ENCODE results near the gene MFRP. TPM values are rescaled to one million over a fixed set of nuclear protein-coding genes. Genes with fewer than 3 reads are reported as not detected.

The MFRP gene
- total RNA-seq, 1 experiment from 2014 or later: not detected

DNA sequence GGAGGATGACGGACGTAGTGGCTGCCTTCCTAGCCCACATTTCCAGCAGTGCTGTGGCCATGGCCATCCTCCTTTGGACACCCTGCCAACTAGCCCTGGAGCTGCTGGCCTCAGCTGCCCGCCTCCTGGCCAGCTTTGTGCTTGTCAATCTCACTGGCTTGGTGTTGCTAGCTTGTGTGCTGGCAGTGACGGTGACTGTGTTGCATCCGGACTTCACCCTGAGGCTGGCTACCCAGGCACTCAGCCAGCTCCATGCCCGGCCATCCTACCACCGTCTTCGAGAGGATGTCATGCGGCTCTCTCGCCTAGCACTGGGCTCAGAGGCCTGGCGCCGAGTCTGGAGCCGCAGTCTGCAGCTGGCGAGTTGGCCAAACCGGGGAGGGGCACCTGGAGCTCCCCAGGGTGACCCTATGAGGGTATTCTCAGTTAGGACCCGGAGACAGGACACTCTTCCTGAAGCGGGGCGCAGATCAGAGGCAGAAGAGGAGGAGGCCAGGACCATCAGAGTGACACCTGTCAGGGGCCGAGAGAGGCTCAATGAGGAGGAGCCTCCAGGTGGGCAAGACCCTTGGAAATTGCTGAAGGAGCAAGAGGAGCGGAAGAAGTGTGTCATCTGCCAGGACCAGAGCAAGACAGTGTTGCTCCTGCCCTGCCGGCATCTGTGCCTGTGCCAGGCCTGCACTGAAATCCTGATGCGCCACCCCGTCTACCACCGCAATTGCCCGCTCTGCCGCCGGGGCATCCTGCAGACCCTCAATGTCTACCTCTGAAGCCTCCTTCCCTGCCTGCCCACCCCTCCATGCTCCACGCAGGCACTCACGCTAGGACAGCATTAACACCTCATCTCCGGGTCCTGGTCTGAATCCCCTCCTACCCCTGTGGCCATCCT, 10.6 kb downstream of the MFRP start:
- H3K27me3 ChIP-seq: no peaks in the 10 kb centered on the region
- no peaks in the 10 kb centered on the region for H3K9me3 ChIP-seq
- H3K4me3 ChIP-seq: peak overlapping the region; percentile 87
- H3K36me3 ChIP-seq: peaks cover 28% of the 10 kb centered on the region
- peak; percentile 44 for DNase-seq

DNA sequence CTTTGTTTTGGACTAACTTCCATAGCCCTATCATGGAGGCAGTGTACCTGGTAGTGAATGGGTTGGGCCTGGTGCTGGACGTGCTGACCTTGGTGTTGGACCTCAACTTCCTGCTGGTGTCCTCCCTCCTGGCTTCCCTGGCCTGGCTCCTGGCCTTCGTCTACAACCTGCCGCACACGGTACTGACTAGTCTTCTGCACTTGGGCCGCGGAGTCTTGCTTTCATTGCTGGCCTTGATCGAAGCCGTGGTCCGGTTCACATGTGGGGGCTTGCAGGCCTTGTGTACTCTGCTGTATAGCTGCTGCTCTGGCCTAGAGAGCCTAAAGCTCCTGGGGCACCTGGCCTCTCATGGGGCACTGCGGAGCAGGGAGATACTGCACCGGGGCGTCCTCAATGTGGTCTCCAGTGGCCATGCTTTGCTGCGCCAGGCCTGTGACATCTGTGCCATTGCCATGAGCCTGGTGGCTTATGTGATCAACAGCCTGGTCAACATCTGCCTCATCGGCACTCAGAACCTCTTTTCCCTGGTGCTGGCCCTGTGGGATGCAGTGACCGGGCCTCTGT, 11.3 kb downstream of the MFRP start:
- Histone ChIP-seq H3K36me3 (peaks cover 28% of the 10 kb centered on the region), H3K4me3 (peak overlapping the region; percentile 87), H3K27me3 (no peaks in the 10 kb centered on the region), H3K9me3 (no peaks in the 10 kb centered on the region)
- no peak for DNase-seq

DNA sequence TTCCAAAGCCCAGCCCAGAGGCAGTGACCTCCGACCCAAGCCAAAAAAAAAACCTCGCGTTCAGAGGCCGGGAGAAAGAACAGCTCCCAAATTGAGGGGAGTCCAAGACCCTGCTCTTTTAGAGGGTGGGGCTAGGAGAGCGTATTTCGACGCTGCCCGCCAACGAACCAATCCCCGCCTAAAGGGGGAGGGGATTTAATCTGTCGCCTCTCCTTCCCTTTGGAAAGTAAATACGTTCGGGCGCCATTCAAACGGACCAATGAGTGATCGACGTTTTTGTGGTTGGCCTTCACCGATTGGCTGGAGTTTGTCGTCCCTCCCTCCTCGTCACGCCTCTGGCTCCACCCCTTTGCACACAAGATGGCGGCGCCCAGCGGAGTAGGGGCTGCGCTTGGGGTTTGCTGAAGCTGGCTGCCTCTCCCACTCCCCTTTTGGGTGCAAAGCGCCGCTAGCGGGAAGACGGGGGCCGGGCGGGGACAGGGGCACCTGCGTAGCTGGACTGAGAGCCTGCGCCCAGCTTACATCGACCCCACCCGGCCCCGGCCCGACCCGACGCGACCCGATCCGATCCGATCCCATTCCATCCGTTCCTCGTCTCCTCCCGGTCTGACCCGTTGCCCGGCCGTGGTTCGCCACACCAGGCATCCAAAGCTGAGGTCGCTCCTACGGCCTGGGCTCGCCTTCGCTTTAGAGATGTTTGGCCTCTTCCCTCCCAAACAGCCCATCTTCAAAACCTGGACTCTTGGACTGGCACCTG, 12.2 kb downstream of the MFRP start, which contains the start of gene RNF26:
Gene RNF26, plus strand, starts transcription at position 354 of the 757 bp plus-strand sequence. CDS start 596 bp downstream, outside the sequence.
- Histone ChIP-seq H3K9me3 (no peaks in the 10 kb centered on the region), H3K27me3 (no peaks in the 10 kb centered on the region), H3K4me3 (peak within 1 kb of the TSS; percentile 87), H3K36me3 (peaks cover 28% of the 10 kb centered on the region)
- DNase-seq: peak; percentile 94

DNA sequence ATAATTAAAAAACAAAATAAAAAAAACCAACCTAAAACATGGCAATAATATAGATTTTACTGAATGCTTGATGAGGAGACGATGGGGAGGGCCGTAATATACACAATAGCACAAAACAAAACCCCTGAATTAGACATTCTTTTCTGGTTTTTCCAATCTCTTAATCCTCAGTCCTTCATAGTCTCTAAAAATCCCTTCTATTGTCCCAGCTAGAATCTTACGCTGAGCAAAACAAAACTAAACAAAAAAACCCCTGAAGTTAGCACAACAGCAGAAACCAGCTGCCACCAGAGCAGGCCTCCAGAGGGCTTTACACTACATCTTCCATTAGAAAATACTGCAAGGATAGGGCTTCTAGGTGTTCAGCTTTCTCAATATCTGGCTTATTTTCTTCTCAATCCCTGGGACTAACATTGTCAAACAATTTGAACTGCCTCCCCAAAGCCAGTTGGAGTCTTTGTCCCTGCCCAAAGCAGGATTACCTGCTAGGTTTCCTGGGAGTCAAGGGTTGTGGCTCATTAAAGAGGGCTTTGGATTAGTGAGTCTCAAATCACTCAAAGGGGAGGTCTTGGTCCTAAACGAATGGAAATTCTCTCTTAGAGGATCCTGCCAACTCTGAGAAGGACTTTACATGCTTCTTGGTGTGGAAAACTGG, 14.3 kb downstream of the MFRP start:
- H3K9me3 ChIP-seq: no peaks in the 10 kb centered on the region
- DNase-seq: no peak
- no peak overlapping the region for H3K4me3 ChIP-seq
- H3K36me3 ChIP-seq: peaks cover 23% of the 10 kb centered on the region
- no peaks in the 10 kb centered on the region for H3K27me3 ChIP-seq

DNA sequence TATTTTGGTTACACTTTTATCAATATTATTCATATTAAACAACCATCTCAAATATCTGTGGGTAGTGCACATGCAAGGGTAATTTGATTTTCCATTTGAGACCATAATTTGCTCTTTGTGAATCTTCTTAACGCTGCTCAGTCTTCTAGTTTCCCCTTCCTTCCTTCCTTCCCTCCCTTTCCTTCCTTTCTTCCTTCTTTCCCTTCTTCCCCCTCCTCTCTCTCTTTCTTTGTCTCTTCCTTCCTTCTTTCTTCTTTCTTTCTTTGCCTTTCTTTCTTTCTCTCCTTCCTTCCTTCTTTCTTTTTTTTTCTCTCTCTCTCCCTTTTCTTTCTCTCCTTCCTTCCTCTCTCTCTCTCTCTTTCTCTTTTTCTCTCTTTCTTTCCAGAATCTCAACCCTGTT, 16.3 kb downstream of the MFRP start:
- no peak overlapping the region for H3K4me3 ChIP-seq
- no peak for DNase-seq
- H3K36me3 ChIP-seq: peaks cover 3% of the 10 kb centered on the region; the same call in 1 of the 2 replicates
- H3K9me3 ChIP-seq: no peaks in the 10 kb centered on the region
- no peaks in the 10 kb centered on the region for H3K27me3 ChIP-seq

DNA sequence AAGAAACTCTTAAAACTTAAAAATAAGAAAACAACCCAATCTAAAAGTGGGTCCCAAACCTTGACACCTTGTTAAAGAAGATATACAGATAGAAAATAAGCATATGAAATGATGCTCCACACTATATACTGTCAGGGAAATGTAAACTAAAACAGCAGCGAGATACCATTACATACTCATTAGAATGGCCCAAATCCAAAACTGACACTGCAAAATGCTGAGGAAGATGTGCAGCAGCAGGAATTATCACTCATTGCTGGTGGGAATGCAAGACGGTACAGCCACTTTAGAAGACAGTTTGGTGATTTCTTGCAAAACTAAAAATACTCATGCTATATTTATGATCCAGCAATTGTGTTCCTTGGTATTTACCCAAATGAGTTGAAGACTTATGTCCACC, 17.2 kb downstream of the MFRP start:
- no peak overlapping the region for H3K4me3 ChIP-seq
- H3K27me3 ChIP-seq: no peaks in the 10 kb centered on the region
- H3K9me3 ChIP-seq: no peaks in the 10 kb centered on the region
- H3K36me3 ChIP-seq: no peaks in the 10 kb centered on the region
- no peak for DNase-seq

DNA sequence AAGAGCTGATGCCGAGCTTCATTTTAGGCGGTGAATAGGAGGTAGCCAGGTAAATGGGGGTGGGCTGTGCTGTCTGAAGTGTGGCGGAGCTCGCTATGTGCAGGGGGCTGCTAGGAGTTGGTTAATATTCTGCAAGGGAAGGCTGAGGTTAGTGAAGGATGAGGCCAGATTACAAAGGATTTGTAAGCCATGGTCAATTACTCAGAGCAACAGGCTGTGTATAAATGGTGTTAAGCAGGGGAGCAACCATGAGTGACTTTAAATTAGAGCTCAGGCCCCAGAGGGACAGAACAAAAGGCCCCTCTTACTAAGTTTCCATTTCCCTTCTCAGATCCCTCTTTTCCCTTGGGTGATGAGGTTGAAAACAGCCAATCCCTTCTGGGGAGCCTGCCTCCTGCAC, 22.3 kb downstream of the MFRP start:
- Histone ChIP-seq H3K4me3 (no peak overlapping the region), H3K9me3 (no peaks in the 10 kb centered on the region), H3K36me3 (no peaks in the 10 kb centered on the region), H3K27me3 (no peaks in the 10 kb centered on the region)
- no peak for DNase-seq

DNA sequence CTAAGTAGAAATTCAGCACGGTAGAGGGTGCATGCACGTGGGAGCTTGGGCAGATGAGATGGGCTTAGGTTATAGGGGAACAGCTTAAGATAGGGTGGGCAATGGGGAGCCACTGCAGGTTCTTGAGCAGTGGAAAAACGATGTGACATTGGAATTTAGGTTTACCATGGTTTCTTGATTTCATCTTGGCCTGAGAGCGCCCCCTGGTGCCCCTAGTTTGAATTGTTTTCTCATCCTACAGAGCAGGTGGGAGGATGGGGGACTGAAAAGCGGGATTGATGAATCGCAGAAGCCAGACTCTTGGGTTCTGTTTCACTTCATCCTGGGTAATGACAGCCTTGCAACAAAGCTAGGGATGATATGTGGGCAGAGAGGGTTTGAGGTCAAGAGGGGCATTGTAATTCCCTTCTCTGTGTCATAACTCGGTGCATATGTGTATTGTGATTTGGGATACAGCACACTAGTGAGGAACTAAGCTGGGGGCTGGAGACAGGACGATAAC, 22.9 kb downstream of the MFRP start:
- Histone ChIP-seq H3K36me3 (no peaks in the 10 kb centered on the region), H3K27me3 (no peaks in the 10 kb centered on the region), H3K9me3 (no peaks in the 10 kb centered on the region), H3K4me3 (no peak overlapping the region)
- peak; percentile 48 for DNase-seq

DNA sequence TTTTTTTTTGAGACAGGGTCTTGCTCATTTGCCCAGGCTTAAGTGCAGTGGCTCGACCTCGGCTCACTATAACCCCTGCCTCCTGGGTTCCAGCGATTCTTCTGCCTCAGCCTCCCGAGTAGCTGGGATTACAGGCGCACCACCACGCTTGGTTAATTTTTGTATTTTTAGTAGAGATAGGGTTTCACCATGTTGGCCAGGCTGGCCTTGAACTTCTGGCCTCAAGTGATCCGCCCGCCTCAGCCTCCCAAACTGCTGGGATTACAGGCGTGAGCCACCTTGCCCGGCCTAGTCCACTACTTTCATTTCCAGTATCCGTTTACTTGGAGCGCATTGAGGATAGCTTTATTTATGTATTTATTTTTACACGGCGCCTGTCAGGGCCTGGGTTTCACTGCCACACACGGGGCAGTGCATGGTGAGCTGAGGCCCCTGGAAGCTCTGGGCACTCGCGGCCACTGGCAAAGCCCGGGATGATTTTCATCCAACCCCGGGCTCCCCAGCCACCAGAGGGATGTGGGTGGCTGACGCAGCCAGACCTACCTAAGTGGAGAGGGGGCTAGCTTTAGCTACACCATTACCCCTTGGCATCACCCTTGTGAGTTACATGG, 23.5 kb downstream of the MFRP start:
- Histone ChIP-seq H3K27me3 (no peaks in the 10 kb centered on the region), H3K36me3 (no peaks in the 10 kb centered on the region), H3K9me3 (no peaks in the 10 kb centered on the region), H3K4me3 (no peak overlapping the region)
- DNase-seq: no peak

DNA sequence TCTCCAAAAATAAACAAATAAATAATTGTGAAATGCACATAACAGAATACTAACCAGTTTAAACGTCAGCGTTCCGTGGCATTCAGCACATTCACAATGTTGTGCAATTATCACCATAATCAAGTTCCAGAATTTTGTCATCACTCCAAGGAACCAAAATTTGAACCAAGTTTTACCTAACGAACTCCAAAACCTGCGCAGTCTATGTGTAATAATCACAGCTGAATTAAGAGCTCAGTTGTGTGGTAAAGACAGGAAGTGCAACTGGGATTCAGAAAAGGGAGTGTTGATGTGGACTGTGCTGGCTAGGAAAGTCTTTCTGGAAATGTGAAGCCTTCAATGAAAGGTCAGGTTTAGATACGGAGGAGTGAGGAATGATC, 24.2 kb downstream of the MFRP start:
- no peak for DNase-seq
- Histone ChIP-seq H3K27me3 (no peaks in the 10 kb centered on the region), H3K9me3 (no peaks in the 10 kb centered on the region), H3K4me3 (no peak overlapping the region), H3K36me3 (no peaks in the 10 kb centered on the region)

DNA sequence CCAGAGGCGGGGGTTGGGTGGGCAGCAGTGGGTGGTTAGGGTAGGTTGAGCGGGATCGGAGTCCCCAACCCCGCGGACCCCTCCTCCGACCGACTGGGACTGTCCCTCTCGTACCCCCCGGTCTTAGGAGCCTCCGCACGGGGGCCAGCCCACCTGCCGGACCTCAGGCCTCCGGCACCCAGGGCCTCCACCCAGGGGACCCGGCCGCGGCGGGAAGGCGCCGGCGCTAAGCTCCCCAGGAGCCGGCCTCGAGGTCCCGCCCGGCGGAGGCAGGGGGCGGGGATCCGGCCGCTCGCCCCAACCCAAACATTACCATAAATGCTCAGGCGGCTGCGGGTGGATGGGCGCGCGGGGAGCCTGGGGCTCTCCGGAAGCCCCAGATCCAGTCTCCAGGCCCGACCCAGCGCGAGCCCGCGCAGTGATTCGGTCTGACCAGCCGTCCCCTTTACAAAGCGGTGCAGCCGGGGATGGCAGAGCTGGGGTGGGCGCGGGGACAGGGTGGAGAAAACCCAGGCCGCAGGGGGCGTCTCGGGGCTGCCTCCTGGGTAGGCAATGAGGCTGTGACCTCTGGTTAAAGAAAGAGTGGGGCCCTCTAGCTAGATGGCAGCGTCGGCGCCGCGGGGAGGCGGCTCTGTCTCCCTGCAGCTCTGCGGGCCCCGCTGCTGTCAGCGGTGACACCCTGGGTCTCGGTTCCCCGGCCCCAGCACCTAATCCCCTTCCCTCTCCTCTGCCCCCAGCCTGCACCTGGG, 25.6 kb downstream of the MFRP start:
- Histone ChIP-seq H3K27me3 (peaks cover 9% of the 10 kb centered on the region), H3K9me3 (no peaks in the 10 kb centered on the region), H3K36me3 (no peaks in the 10 kb centered on the region), H3K4me3 (no peak overlapping the region)
- DNase-seq: no peak

DNA sequence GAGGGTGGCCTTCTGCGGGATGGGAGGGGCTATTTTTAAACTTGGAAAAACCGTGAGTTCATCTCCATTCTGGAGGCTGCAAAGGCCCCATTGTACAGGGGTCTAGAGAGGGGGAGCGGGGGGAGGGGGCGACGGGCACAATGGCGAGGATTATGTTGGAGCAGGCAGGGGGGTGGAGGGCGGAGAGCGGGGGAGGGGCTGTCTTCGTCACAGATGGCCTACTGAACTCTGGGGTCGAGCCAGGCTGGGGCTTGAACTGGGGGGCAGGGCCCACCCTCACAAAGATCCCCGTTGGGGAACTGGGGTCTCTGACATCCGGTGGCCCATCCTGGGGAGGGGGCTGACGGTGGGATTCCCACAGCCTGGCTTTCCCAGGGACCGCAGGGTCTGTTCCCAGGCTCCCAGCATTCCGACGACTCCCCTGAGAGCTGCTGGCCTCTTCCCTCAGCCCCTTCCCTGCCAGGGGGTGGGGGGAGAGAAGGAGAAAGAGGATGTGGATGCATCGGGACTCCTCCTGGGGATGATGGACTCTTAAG, 26.2 kb downstream of the MFRP start:
- no peaks in the 10 kb centered on the region for H3K36me3 ChIP-seq
- H3K4me3 ChIP-seq: no peak overlapping the region
- no peaks in the 10 kb centered on the region for H3K9me3 ChIP-seq
- DNase-seq: no peak
- H3K27me3 ChIP-seq: peaks cover 9% of the 10 kb centered on the region

DNA sequence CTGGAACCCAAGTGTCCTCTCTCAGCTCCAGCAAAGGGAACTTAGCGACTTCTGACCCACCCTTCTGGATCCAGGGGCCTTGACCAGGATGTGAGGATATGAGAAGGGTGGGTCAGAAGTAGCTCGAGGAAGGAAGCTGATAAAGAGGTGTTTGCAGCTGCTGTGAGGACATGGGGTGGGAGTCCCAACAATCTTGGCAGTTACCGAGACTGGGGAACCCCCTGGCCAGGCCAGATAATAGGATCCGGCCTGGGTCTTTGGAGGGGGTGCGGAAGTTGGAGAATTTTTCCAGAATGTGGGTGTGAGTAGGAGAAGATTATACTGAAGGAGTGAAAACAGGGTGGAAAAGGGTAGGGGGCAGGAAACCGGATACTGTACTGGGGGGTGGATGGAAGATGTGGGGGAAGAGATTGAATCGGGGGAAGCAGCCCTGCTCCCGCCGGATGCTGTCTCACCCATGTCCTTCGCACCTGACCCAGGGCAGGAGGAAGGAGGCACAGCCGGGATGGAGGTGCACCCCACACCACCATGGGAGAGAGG, 26.7 kb downstream of the MFRP start:
- H3K9me3 ChIP-seq: no peaks in the 10 kb centered on the region
- peaks cover 9% of the 10 kb centered on the region for H3K27me3 ChIP-seq
- no peaks in the 10 kb centered on the region for H3K36me3 ChIP-seq
- no peak overlapping the region for H3K4me3 ChIP-seq
- DNase-seq: no peak

DNA sequence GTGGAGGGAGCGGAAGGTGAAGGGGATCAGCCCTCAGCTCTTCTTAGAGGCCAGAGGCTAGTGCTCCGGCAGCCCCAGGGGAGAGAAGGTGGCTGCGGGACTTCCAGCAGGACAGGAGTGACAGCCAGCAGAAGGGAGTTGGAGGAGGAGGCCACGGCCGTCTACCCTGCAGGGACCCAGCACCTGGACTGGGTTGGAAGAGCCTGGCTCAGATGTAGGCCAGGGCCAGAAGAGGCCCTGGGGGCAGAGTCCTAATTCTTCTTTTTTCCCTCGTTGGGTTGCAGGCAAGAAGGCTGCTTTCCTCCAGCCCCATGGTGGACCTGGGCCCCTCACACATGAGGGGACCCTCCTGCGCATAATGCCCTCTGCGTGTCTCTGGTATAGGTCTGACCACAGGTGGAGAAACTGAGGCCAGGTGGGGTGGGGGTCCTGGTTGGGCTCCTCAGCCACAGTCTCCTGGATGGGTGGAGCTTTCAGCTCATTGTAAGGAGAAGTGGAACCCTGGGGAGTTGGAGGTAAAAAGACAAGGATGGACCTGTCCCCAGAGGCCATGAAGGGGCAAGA, 27.3 kb downstream of the MFRP start:
- Histone ChIP-seq H3K36me3 (no peaks in the 10 kb centered on the region), H3K9me3 (no peaks in the 10 kb centered on the region), H3K27me3 (peaks cover 9% of the 10 kb centered on the region), H3K4me3 (no peak overlapping the region)
- DNase-seq: no peak

All from MG63 (cell line).